Esophagus muscularis mucosa (tissue), 3 donors: ENCODE data around the gene AP4S1.

ENCODE experiments used
- POLR2A ChIP-seq: fragments of 450-650 bp; IDR thresholded peaks from one replicate; pipeline ENCODE4 v1.6.1; 2017; ENCODE audit warnings: antibody characterized with exemption, moderate library complexity, mild to moderate bottlenecking, low read depth
- POLR2AphosphoS5 ChIP-seq, 2 donors: sonication (generic); formaldehyde crosslinking; IDR thresholded peaks; one replicate each; pipeline ENCODE4 v1.6.1; 2017; ENCODE audit warnings: antibody characterized with exemption in 2 of 2
- TF ChIP-seq, protein P1 (sequence below), 3 experiments: fragments of 200-600 bp in 2 of 3; fragments of 450-650 bp in 1 of 3; sonication (generic) in 2 of 3; IDR thresholded peaks; one replicate each; pipeline ENCODE4 v1.5.1; 2017 to 2019; ENCODE audit warnings: antibody characterized with exemption in 3 of 3, mild to moderate bottlenecking in 2 of 3, moderate library complexity in 1 of 3

DNA sequence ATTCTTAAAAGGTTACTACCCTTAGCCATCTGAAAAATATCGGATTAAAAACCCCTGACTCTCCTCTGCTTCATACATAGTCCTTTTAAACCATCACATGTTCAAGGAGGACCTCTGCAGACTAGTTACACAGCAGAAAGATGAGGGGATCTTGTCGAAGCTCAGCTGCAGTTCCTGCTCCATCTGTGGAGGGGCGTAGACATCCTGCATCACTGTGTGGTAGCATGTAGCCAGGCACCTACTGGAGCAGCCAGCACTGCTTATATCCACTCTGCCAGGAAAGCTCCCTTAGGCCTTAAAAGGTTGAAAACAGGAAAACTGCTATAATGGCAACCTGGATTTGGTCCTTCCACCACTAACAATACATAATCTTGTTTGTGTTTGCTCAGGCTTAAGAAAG is 58.3 kb downstream of the AP4S1 start:
- TF ChIP-seq, protein P1, sequence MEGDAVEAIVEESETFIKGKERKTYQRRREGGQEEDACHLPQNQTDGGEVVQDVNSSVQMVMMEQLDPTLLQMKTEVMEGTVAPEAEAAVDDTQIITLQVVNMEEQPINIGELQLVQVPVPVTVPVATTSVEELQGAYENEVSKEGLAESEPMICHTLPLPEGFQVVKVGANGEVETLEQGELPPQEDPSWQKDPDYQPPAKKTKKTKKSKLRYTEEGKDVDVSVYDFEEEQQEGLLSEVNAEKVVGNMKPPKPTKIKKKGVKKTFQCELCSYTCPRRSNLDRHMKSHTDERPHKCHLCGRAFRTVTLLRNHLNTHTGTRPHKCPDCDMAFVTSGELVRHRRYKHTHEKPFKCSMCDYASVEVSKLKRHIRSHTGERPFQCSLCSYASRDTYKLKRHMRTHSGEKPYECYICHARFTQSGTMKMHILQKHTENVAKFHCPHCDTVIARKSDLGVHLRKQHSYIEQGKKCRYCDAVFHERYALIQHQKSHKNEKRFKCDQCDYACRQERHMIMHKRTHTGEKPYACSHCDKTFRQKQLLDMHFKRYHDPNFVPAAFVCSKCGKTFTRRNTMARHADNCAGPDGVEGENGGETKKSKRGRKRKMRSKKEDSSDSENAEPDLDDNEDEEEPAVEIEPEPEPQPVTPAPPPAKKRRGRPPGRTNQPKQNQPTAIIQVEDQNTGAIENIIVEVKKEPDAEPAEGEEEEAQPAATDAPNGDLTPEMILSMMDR (IDR thresholded peaks at IDR 0.05): no peak
- TF ChIP-seq POLR2AphosphoS5 (IDR thresholded peaks at IDR 0.05) (no peak), POLR2A (no peak)
